Esophagus muscularis mucosa (tissue), 4 donors: ENCODE results near the gene SYNJ2. TPM values are rescaled to one million over a fixed set of nuclear protein-coding genes. Genes with fewer than 3 reads are reported as not detected.
A peak's percentile ranks its signal among the peaks of the same experiment; 100 is the strongest.

Source experiments
- DNase-seq: peaks from one replicate; pipeline ENCODE4 v3.0.0-alpha.2; 2017; ENCODE audit errors: extremely low spot score
- H3K27ac ChIP-seq, 4 donors: fragments of 200-600 bp; sonication (generic); replicated peaks in 1 of 4; 1 replicate in 3 of 4; 2 replicates in 1 of 4; pipeline ENCODE4 v1.5.1; 2016 to 2019; ENCODE audit warnings: mild to moderate bottlenecking in 1 of 4
- H3K27me3 ChIP-seq, 4 donors: fragments of 200-600 bp; sonication (generic); one replicate each; pipeline versions ENCODE4 v1.5.1 to v1.6.0; 2016 to 2019
- H3K36me3 ChIP-seq, 4 donors: fragments of 200-600 bp; sonication (generic); one replicate each; pipeline ENCODE4 v1.5.1; 2016 to 2019
- H3K4me1 ChIP-seq, 4 donors: fragments of 200-600 bp; sonication (generic); one replicate each; pipeline ENCODE4 v1.5.1; 2016 to 2019
- H3K4me3 ChIP-seq, 4 donors: fragments of 200-600 bp; sonication (generic); 1 replicate in 2 of 4; 2 replicates in 2 of 4; pipeline ENCODE4 v1.5.1; 2016 to 2019; ENCODE audit warnings: mild to moderate bottlenecking in 4 of 4, moderate library complexity in 1 of 4
- H3K9me3 ChIP-seq, 4 donors: fragments of 200-600 bp; sonication (generic); 1 replicate in 3 of 4; 2 replicates in 1 of 4; pipeline ENCODE4 v1.5.1; 2016 to 2019
- CTCF ChIP-seq, 3 experiments: fragments of 200-600 bp in 2 of 3; fragments of 450-650 bp in 1 of 3; sonication (generic) in 2 of 3; IDR thresholded peaks; one replicate each; pipeline ENCODE4 v1.5.1; 2017 to 2019; ENCODE audit warnings: antibody characterized with exemption in 3 of 3, mild to moderate bottlenecking in 2 of 3, moderate library complexity in 1 of 3
- EP300 ChIP-seq: sonication (generic); formaldehyde crosslinking; IDR thresholded peaks from one replicate; pipeline ENCODE4 v1.6.1; 2017; ENCODE audit warnings: antibody characterized with exemption
- POLR2A ChIP-seq: fragments of 450-650 bp; IDR thresholded peaks from one replicate; pipeline ENCODE4 v1.6.1; 2017; ENCODE audit warnings: antibody characterized with exemption, moderate library complexity, mild to moderate bottlenecking, low read depth
- POLR2AphosphoS5 ChIP-seq, 2 donors: sonication (generic); formaldehyde crosslinking; IDR thresholded peaks; one replicate each; pipeline ENCODE4 v1.6.1; 2017; ENCODE audit warnings: antibody characterized with exemption in 2 of 2
- WGBS: methylation state at CpG from one replicate; pipeline ENCODE4 v1.1.5; 2018; 5-methylcytosine and 5-hydroxymethylcytosine counted together
- intact Hi-C: fragments of 100-400 bp; cut with DNase I; formaldehyde crosslinking; loops from one replicate; pipeline ENCODE4 v1.15.1; 2023
- total RNA-seq, 4 donors: library from RNA; depleted of rRNA; stranded (reverse); fragments of >200 nt; gene quantifications; one replicate each; pipeline versions ENCODE4 v1.1.0 to v1.2.1, GENCODE V29; 2016

The SYNJ2 gene
- total RNA-seq, 4 donors from 2014 or later = 17.0 to 25.3 (median 25.1) TPM

- H3K9me3 ChIP-seq = no peaks in the 10 kb centered on the region
- no peaks in the 10 kb centered on the region for H3K36me3 ChIP-seq
- intact Hi-C loops = no loop called here
- H3K27ac ChIP-seq = peak overlapping the region; percentile 69 to 93 (median 89)
- peaks cover 24 to 82% (median 79%) of the 10 kb centered on the region in 4 donors for H3K4me1 ChIP-seq
- no peak for DNase-seq
- 68% methylated on average over 13 of the region's 13 CpGs for WGBS
- TF ChIP-seq EP300 = no peak
- TF ChIP-seq POLR2AphosphoS5 (IDR thresholded peaks at IDR 0.05) = peak in 1 of 2 donors; percentile 11
- H3K27me3 ChIP-seq = peaks cover 0 to 5% (median 0%) of the 10 kb centered on the region in 4 donors
- H3K4me3 ChIP-seq = peak overlapping the region in 2 of 4 donors; percentile 8 to 15
Observed at GRCh38 chr6:157985378-157986155, 3.9 kb downstream of the SYNJ2 start.

GRCh38 chr6:157987788-157988699 lies 6.4 kb downstream of the SYNJ2 start:
- H3K36me3 ChIP-seq = no peaks in the 10 kb centered on the region
- peaks cover 17 to 74% (median 71%) of the 10 kb centered on the region in 4 donors for H3K4me1 ChIP-seq
- H3K27ac ChIP-seq = peak overlapping the region; percentile 69 to 78 (median 75)
- no peaks in the 10 kb centered on the region for H3K27me3 ChIP-seq
- H3K9me3 ChIP-seq = no peaks in the 10 kb centered on the region
- DNase-seq = no peak
- intact Hi-C loops = no loop called here
- WGBS = 87% methylated on average over 17 of the region's 20 CpGs
- TF ChIP-seq POLR2A (no peak), POLR2AphosphoS5 (IDR thresholded peaks at IDR 0.05) (no peak), CTCF (IDR thresholded peaks at IDR 0.05) (no peak), EP300 (no peak)
- no peak overlapping the region for H3K4me3 ChIP-seq

- no peak for DNase-seq
- no peaks in the 10 kb centered on the region for H3K36me3 ChIP-seq
- 73% methylated on average over 7 of the region's 8 CpGs for WGBS
- H3K4me1 ChIP-seq = peaks cover 21 to 74% (median 69%) of the 10 kb centered on the region in 4 donors
- peak overlapping the region; percentile 69 to 78 (median 75) for H3K27ac ChIP-seq
- no peak overlapping the region for H3K4me3 ChIP-seq
- H3K9me3 ChIP-seq = no peaks in the 10 kb centered on the region
- intact Hi-C loops = no loop called here
- TF ChIP-seq POLR2AphosphoS5 (IDR thresholded peaks at IDR 0.05) (no peak), POLR2A (no peak), CTCF (IDR thresholded peaks at IDR 0.05) (no peak), EP300 (no peak)
- H3K27me3 ChIP-seq = no peaks in the 10 kb centered on the region
Observed at GRCh38 chr6:157988700-157989063, 7.0 kb downstream of the SYNJ2 start.

GRCh38 chr6:157989541-157990289 lies 8.1 kb downstream of the SYNJ2 start:
- Histone ChIP-seq H3K9me3 (no peaks in the 10 kb centered on the region), H3K27me3 (no peaks in the 10 kb centered on the region), H3K4me1 (peaks cover 21 to 74% (median 70%) of the 10 kb centered on the region in 4 donors), H3K27ac (peak overlapping the region; percentile 69 to 78 (median 75)), H3K36me3 (no peaks in the 10 kb centered on the region), H3K4me3 (peak overlapping the region in 1 of 4 donors; percentile 4)
- TF ChIP-seq POLR2A = no peak
- peak in 1 of 2 donors; percentile 28 for TF ChIP-seq POLR2AphosphoS5 (IDR thresholded peaks at IDR 0.05)
- WGBS = 50% methylated on average over 21 of the region's 22 CpGs
- intact Hi-C loops = no loop called here
- no peak for DNase-seq

GRCh38 chr6:157990321-157991066 lies 8.8 kb downstream of the SYNJ2 start:
- H3K27me3 ChIP-seq = no peaks in the 10 kb centered on the region
- H3K4me3 ChIP-seq = peak overlapping the region in 1 of 4 donors; percentile 4
- 73% methylated on average over 13 of the region's 15 CpGs for WGBS
- H3K9me3 ChIP-seq = no peaks in the 10 kb centered on the region
- intact Hi-C loops = no loop called here
- no peak for DNase-seq
- H3K36me3 ChIP-seq = no peaks in the 10 kb centered on the region
- peaks cover 21 to 68% (median 65%) of the 10 kb centered on the region in 4 donors for H3K4me1 ChIP-seq
- TF ChIP-seq POLR2AphosphoS5 (IDR thresholded peaks at IDR 0.05) (no peak), POLR2A (no peak), EP300 (no peak), CTCF (IDR thresholded peaks at IDR 0.05) (no peak)
- peak overlapping the region; percentile 69 to 78 (median 75) for H3K27ac ChIP-seq
